HG02588 (cell line): ENCODE measurements around the gene ELF1.
A peak's percentile ranks its signal among the peaks of the same experiment; 100 is the strongest.
"Not testable (repeated sequence)": the region's sequence is repeated elsewhere in the genome, so short reads cannot be mapped to it uniquely, and the experiment has no call there.

ENCODE experiments used
- ATAC-seq: cut with Tn5 transposase; IDR thresholded peaks from one replicate; pipeline ENCODE4 v1.9.1; 2021; ENCODE audit warnings: mild to moderate bottlenecking, moderate library complexity; ENCODE audit not compliant: unreplicated experiment

Gene ELF1

GRCh38 chr13:41042419-41042818 lies 23.3 kb upstream of the ELF1 start:
- not testable (repeated sequence) for ATAC-seq

DNA sequence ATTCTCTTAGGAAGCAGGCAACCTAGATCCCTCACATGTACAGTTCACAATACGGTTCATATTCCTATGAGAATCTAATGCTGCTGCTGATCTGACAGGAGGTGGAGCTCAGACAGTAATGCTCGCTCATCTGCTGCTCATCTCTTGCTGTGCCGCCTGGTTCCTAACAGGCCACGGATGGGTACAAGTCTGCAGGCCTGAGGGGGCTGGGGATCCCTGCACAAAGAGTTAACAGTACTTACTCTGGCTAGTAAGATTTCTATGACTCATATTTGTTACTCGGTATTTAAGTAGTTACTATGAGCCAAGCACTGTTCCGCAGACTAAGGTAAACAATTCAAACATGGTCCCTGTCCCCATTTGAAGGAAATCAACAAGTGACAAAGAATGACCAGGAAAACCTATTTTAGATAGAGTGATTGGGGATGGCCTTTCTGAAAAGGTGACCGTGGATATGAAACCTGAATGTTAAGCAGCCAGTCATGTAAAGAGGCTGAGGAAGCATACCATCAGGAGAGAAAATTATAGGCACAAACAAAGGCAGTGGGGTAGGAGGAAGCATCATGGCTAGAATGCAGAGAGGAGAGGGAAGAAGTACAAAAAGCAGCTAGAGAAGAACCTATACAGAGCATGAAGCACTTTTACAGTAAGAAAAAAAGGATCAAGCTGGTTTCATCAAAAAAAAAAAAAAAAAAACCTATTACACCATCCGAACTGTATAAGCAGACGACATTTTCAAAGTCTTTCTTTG lies 21.6 kb upstream of the ELF1 start:
- ATAC-seq: no peak

GRCh38 chr13:41039746-41040145 lies 20.6 kb upstream of the ELF1 start:
- ATAC-seq: no peak

DNA sequence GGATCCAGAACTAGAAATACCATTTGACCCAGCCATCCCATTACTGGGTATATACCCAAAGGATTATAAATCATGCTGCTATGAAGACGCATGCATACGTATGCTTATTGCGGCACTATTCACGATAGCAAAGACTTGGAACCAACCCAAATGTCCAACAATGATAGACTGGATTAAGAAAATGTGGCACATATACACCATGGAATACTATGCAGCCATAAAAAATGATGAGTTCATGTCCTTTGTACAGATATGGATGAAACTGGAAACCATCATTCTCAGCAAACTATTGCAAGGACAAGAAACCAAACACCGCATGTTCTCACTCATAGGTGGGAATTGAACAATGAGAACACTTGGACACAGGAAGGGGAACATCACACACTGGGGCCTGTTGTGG lies 17.4 kb upstream of the ELF1 start:
- not testable (repeated sequence) for ATAC-seq

GRCh38 chr13:41034881-41035280 lies 15.8 kb upstream of the ELF1 start:
- ATAC-seq: no peak

DNA sequence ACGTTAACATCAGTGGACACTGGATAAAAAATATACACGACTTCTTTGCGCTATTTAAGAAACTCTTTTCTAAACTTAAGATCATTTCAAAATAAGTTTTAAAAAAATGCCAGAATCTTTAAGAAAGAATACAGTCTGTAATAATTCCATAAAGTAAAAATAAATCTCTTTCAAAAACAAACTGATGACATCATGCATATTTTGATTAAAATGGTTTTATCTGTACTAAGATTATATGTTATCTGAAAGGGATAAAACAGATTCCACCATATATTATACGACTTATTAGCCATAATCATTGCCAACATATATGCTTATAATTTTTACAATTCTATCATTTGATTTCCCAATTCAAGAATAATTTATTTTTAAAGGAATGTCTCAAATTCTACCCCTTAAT lies 15.3 kb upstream of the ELF1 start:
- ATAC-seq: no peak

DNA sequence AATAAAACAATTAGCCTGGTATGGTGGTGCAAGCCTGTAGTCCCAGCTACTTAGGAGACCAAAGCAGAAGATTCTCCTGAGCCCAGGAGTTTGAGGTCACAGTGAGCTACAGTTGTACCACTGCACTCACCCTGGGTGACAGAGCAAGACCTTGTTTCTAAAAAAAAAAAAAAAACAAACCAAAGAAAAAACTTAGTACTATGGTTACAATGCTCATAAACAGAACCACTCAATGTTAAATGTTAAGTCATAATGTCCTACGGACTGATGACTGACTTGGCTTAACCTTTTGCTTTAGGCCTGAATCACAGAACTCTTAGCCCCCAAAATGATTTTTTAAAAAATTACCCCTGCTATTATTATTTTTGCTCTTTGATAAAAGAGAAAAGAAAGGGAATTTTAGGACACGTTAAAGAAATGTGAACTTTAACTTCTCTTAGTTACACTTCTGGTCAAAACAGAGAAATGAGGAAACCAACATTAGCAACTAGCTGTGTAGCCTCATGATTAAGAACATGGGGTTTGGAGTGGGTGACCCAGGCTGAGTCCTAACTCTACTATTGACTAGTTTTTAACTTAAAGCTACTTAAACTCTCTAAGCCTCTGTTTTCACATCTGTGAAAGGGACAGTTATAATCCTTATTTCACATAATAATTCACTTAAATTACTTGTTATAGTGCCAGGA lies 13.7 kb upstream of the ELF1 start:
- ATAC-seq: no peak

DNA sequence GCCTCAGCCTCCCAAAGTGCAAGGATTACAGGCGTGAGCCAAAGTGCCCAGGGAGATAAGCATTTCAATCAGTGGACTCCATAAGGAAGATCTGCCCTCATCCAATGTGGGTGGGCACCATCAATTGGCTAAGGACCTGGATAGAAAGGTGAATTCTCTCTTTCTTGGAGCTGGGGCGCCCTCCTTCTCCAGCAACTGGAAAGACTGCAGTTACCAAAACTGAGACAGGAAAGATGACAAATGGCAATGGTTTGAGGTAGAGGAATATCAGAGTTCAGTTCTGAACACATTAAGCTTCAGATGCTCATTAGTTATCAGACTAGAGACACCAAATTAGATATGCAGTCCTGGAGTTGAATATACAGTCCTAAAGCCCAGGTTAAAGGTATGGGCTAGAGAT lies 10.5 kb upstream of the ELF1 start:
- ATAC-seq: no peak

GRCh38 chr13:41028051-41028450 lies 8.9 kb upstream of the ELF1 start:
- no peak for ATAC-seq

GRCh38 chr13:41026788-41027187 lies 7.7 kb upstream of the ELF1 start:
- no peak for ATAC-seq

DNA sequence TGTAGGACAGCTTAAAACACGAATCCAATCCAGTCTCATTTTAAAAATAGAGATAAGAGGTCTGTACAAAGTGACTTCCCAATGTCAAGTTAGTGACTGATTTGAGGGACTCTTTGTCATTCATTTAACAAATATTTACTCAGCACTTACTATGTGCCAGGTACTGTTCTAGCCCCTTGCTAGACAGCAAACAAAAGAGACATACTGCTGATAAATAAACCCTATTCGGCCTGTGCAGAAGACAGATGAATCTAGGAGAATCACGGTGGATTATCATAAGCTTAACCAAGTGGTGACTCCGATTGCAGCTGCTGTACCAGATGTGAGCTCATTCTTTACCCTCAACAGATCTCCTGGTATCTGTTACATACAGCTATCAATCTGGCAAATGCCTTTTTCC lies 6.4 kb upstream of the ELF1 start:
- ATAC-seq: no peak

GRCh38 chr13:41019578-41020347 lies 647 bp upstream of the ELF1 start:
- ATAC-seq: peak; percentile 39

DNA sequence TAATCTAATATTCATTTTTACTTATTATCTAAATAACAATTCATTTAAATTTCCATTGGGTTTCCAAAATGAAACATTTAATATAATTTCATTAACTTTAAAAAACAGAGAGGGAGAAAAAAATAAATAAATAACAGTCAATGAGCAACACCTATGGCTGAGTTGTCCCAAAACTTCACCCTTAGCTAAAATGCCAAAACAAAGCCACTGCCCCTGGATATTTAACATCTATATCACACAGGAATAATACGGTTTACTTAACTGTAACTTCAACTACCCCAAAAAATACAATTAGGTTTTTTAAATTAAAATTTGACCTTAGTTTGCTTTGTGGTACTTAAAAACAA lies 541 bp downstream of the ELF1 start:
- ATAC-seq: no peak

GRCh38 chr13:41017817-41018601 lies 1.1 kb downstream of the ELF1 start:
- peak; percentile 33 for ATAC-seq

GRCh38 chr13:41017159-41017558 lies 2.0 kb downstream of the ELF1 start:
- no peak for ATAC-seq

- no peak for ATAC-seq
Measured at GRCh38 chr13:41015920-41016319, 3.2 kb downstream of the ELF1 start.

DNA sequence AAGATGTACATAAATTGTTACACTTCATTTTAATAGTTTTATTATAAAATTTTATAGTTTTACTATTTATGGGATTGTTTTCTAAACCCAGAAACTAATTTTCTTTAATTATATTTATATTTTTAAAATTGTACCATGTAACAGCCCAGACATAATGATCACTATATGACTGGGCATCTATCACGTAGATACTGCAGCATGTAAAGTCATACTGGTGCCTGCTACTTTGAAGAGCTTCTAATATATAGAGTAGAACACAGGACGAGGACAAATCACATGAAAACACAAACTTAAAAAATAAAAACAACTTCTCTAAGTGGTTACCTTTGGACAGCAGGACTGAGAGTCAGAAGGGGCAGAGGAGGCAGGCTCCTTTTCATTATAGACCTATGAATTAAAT lies 5.3 kb downstream of the ELF1 start:
- no peak for ATAC-seq

DNA sequence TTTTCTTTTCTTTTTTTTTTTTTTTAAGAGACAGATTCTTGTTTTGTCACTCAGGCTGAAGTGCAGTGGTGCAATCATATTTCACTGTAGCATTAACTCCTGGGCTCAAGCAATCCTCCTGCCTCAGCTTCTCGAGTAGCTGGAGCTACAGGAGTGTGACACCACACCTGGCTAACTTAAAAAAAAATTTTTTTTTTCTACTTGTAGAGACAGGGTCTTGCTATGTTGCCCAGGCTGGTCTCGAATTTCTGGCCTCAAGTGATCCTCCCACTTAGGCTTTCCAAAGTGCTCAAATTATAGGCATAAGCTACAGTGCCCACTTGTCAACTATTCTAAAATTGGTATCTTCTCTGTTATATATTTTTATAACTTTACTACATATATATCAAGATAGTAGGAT lies 6.6 kb downstream of the ELF1 start:
- no peak for ATAC-seq

DNA sequence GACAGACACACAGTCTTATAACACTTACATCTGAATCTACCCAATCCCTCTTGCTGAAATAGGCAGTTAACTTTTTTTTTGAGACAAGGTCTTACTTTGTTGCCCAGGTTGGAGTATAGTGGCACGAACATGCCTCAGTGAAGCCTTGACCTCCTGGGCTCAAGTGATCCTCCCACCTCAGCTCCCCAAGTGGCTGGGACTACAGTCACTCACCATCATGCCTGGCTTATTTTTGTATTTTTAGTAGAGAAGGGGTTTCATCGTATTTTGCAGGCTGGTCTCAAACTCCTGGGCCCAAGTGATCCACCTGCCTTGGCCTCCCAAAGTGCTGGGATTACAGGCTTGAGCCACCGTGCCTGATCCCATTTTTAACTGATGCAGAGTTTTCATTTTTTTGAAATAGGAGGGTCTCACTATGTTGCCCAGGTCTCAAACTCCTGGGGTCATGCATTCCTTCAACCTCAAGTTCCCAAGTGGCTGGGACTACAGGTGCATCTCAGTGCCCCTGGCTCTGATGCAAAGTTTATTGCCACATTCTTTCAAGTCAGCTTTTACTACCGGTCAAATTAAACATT lies 7.6 kb downstream of the ELF1 start:
- ATAC-seq: no peak

DNA sequence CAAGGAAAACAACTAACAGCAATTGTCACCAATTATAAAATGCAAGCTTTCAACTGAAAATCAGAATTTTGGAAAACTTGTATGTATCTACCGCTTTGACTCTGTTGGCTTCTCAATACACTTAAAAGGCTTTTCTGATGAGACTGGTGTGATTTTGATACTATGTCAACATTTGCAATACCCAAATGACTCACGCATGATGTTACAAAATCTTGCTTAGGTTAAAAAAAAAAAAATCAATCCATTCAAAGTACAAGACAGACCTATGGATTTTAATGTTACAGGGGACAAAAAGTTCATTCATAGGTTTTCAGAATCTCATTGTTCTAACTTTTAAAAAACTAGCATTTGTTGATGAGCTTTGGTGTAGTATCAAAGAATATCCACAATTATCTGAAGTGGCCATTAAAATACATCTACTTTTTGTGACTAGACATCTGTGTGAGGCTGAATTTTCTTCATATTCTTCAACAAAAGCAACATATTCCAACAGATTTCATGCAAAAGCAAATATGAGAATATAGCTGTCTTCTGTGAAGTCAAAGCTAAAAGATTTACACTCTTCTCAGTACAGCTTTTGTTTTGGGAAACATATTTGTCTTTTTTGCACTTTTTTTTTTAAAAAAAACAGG lies 10.7 kb downstream of the ELF1 start:
- no peak for ATAC-seq
